BJ (cell line): ENCODE measurements around the gene USHBP1. TPM values are rescaled to one million over a fixed set of nuclear protein-coding genes. Genes with fewer than 3 reads are reported as not detected.

Experiments
- CTCF ChIA-PET: fragments of 350-600 bp; formaldehyde crosslinking; extraction: SDS; loops from one replicate; lab custom pipeline; 2021; ENCODE audit warnings: antibody characterized with exemption, inconsistent platforms; lab: Yijun Ruan, JAX
- POLR2A ChIA-PET: fragments of 300-600 bp; sonication (Branson Sonifier 250); formaldehyde crosslinking; extraction: SDS; loops from one replicate; lab custom pipeline; 2021; ENCODE audit warnings: antibody characterized with exemption; lab: Charles Lee
- DNase-seq: peaks from one replicate; pipeline ENCODE4 v3.0.0-alpha.2; 2011; ENCODE audit warnings: low read depth
- H3K27me3 ChIP-seq: 2 replicates; pipeline ENCODE4 v1.6.0; 2011; ENCODE audit warnings: low read length; ENCODE audit not compliant: control insufficient read depth, insufficient read depth
- H3K36me3 ChIP-seq: 2 replicates; pipeline ENCODE4 v1.5.1; 2011; ENCODE audit warnings: low read length; ENCODE audit not compliant: control insufficient read depth, insufficient read depth
- H3K4me3 ChIP-seq: 2 replicates; pipeline ENCODE4 v1.5.1; 2011; ENCODE audit warnings: low read depth, mild to moderate bottlenecking, control low read depth, low read length
- polyA plus RNA-seq: library from polyadenylated mRNA; depleted of rRNA; stranded (reverse); fragments of >200 nt; gene quantifications from 2 replicates; pipeline ENCODE4 v1.2.3, GENCODE V29; 2011
- TF ChIP-seq, protein P1 (sequence below): IDR thresholded peaks from 2 replicates; pipeline ENCODE4 v1.5.1; 2011; ENCODE audit warnings: low read depth, mild to moderate bottlenecking, control low read depth, inconsistent platforms, low read length, moderate library complexity; ENCODE audit not compliant: insufficient read depth

USHBP1 gene
- polyA plus RNA-seq, 1 experiment = not detected

DNA sequence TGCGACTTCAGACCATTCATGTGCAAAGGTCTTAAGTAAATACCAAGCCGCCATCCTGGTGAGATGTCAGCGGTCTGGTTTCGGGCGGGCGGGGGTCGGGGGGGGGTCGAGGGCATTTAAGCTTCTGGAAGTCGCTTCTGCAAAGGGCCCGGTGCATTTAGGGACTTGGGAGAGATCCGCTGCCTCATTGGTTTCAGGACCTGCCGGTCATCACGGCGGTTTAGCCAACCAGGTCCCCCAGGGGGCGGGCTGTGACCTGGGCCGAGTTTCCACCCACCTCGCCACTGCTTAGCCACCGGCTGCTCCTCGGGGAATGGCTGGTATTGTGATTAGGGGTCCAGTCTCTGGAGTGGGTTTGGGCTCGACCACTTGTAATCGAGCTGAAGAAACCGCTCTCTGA is 24.9 kb upstream of the USHBP1 start:
- TF ChIP-seq, protein P1, sequence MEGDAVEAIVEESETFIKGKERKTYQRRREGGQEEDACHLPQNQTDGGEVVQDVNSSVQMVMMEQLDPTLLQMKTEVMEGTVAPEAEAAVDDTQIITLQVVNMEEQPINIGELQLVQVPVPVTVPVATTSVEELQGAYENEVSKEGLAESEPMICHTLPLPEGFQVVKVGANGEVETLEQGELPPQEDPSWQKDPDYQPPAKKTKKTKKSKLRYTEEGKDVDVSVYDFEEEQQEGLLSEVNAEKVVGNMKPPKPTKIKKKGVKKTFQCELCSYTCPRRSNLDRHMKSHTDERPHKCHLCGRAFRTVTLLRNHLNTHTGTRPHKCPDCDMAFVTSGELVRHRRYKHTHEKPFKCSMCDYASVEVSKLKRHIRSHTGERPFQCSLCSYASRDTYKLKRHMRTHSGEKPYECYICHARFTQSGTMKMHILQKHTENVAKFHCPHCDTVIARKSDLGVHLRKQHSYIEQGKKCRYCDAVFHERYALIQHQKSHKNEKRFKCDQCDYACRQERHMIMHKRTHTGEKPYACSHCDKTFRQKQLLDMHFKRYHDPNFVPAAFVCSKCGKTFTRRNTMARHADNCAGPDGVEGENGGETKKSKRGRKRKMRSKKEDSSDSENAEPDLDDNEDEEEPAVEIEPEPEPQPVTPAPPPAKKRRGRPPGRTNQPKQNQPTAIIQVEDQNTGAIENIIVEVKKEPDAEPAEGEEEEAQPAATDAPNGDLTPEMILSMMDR = no peak
- Histone ChIP-seq H3K36me3 (peaks cover 4% of the 10 kb centered on the region), H3K27me3 (no peaks in the 10 kb centered on the region), H3K4me3 (0 out of 2 replicates have a peak overlapping the region, but pooled peaks have one; percentile 7)
- CTCF ChIA-PET = interaction anchor here (4.2 to 4.5 kb wide), 2 partner anchors 7 to 96 kb away, joined by 24 to 31 read pairs; partner anchors contain the start of gene ANKLE1
- POLR2A ChIA-PET = no interaction called here
- DNase-seq = no peak

DNA sequence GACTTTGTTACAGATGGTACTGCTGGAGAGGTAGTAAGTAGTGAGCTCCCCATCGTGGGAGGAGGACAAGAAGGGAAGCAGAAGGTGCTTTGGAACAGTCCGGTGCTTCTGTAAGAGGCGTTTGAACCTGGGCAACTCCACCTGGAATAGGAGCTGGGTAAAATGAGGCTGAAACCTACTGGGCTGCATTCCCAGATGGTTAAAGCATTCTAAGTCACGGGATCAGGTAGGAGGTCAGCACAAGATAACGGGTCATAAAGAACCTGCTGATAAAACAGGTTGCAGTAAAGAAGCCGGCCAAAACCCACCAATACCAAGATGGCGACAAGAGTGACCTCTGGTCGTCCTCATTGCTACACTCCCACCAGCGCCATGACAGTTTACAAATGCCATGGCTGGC is 22.2 kb upstream of the USHBP1 start:
- no peak for DNase-seq
- Histone ChIP-seq H3K27me3 (no peaks in the 10 kb centered on the region), H3K4me3 (no peak overlapping the region), H3K36me3 (no peaks in the 10 kb centered on the region)
- TF ChIP-seq, protein P1 = no peak
- CTCF ChIA-PET = interaction anchor here (1.0 kb wide), 1 partner anchor 17 kb away, joined by 4 read pairs; the partner anchor contains the start of gene ABHD8
- POLR2A ChIA-PET = no interaction called here

DNA sequence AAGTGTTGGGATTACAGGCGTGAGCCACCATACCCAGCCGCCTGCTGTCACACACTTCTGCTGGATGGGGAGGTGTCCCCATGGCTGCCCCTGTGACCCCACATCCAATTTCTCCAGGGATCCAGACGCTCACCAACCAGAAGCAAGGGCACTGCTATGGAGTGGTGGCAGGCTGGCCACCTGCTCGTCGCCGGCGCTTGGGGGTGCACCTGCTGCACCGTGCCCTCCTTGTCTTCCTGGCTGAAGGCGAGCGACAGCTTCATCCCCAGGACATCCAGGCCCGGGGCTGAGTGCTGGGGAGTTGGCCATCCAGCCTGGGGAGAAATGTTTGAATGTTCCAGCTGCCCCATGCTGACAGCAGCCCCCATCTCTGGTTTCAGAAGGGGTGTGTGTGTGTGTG is 21.7 kb upstream of the USHBP1 start:
- CTCF ChIA-PET = interaction anchor here (1.0 kb wide), 1 partner anchor 17 kb away, joined by 4 read pairs; the partner anchor contains the start of gene ABHD8
- DNase-seq = no peak
- TF ChIP-seq, protein P1 = no peak
- no peaks in the 10 kb centered on the region for H3K27me3 ChIP-seq
- no peak overlapping the region for H3K4me3 ChIP-seq
- POLR2A ChIA-PET = no interaction called here
- H3K36me3 ChIP-seq = no peaks in the 10 kb centered on the region

DNA sequence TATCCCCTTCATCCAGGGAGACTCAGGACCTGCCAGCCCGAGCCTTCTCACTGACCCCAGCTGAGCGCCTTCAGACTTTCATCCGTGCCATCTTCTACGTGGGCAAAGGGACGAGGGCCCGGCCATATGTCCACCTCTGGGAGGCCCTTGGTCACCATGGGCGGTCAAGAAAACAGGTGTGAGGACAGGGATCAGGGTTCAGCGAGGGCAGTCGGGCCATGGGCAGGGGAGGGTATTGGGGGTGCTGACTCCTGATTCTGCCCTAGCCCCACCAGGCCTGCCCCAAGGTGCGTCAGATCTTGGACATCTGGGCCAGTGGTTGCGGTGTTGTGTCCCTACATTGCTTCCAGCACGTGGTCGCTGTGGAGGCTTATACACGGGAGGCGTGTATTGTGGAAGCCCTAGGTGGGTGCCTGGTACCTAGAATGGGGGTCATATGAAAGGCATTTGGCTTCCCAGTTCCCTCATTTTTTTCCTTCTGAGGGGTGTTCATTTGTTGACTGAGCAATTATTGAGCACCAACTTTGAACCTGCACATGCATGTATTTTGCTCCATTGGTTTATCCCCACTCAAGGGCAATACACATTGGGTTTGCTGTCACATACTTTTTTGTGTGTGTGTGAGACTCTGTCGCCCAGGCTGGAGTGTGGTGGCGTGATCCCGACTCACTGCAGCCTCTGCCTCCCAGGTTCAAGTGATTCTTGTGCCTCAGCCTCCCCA is 21.0 kb upstream of the USHBP1 start:
- TF ChIP-seq, protein P1 = no peak
- H3K27me3 ChIP-seq = no peaks in the 10 kb centered on the region
- ChIA-PET POLR2A (no interaction called here), CTCF (no interaction called here)
- no peak overlapping the region for H3K4me3 ChIP-seq
- DNase-seq = no peak
- H3K36me3 ChIP-seq = no peaks in the 10 kb centered on the region

DNA sequence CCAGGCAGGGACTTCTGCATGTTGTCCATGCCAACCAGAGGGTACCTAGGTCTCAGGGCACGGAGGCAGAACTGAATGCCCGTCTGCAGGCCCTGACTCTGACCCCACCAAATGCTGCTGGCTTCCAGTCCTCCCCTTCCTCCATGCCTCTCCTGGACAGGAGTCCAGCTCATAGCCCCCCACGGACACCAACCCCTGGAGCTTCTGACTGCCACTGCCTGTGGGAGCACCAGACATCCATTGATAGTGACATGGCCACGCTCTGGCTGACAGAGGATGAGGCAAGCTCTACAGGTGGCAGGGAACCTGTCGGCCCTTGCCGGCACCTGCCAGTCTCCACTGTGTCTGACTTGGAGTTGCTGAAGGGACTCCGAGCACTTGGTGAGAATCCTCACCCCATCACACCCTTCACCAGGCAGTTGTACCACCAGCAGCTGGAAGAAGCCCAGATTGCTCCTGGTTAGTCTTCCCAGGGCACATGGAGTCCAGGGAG is 19.0 kb upstream of the USHBP1 start:
- H3K36me3 ChIP-seq = no peaks in the 10 kb centered on the region
- TF ChIP-seq, protein P1 = no peak
- POLR2A ChIA-PET = no interaction called here
- no peak for DNase-seq
- CTCF ChIA-PET = interaction anchor here (0.7 to 4.2 kb wide), 18 partner anchors 8 to 218 kb away, joined by 3 to 25 read pairs (median 6); partner anchors contain the start of genes HAUS8, USE1 and USHBP1
- H3K4me3 ChIP-seq = no peak overlapping the region
- H3K27me3 ChIP-seq = no peaks in the 10 kb centered on the region
